Neural crest cell (in vitro differentiated cells): ENCODE data around the gene LRRC8D. TPM values are rescaled to one million over a fixed set of nuclear protein-coding genes. Genes with fewer than 3 reads are reported as not detected.

Source experiments
- DNase-seq: peaks from one replicate; pipeline ENCODE4 v3.0.0; 2021; ENCODE audit warnings: low read depth, mixed read lengths, low spot score
- H3K27ac Mint-ChIP-seq: one replicate; pipeline ENCODE4 v1.8.0; 2021; ENCODE audit warnings: mild to moderate bottlenecking, mixed read lengths; ENCODE audit not compliant: unreplicated experiment
- H3K27me3 Mint-ChIP-seq: 2 replicates; pipeline ENCODE4 v1.8.0; 2021; ENCODE audit warnings: low read depth, mild to moderate bottlenecking, mixed read lengths
- H3K36me3 Mint-ChIP-seq: 2 replicates; pipeline ENCODE4 v1.8.0; 2021; ENCODE audit warnings: low read depth, mild to moderate bottlenecking, mixed read lengths
- H3K4me1 Mint-ChIP-seq: 2 replicates; pipeline ENCODE4 v1.8.0; 2021; ENCODE audit warnings: mixed read lengths
- H3K4me3 Mint-ChIP-seq: one replicate; pipeline ENCODE4 v1.8.0; 2021; ENCODE audit warnings: mild to moderate bottlenecking, mixed read lengths
- H3K9me3 Mint-ChIP-seq: 2 replicates; pipeline ENCODE4 v1.8.0; 2021; ENCODE audit warnings: mixed read lengths
- CTCF ChIP-seq: fragments of 200-600 bp; sonication (generic); conservative IDR thresholded peaks from 2 replicates; pipeline ENCODE4 v1.5.0; 2021; ENCODE audit warnings: antibody characterized with exemption, mild to moderate bottlenecking
- total RNA-seq: library from RNA; stranded (reverse); gene quantifications from 2 replicates; pipeline ENCODE4 v1.2.1, GENCODE V29; 2021

The LRRC8D gene
- total RNA-seq, 1 donor from 2014 or later, result 44.9 TPM

DNA sequence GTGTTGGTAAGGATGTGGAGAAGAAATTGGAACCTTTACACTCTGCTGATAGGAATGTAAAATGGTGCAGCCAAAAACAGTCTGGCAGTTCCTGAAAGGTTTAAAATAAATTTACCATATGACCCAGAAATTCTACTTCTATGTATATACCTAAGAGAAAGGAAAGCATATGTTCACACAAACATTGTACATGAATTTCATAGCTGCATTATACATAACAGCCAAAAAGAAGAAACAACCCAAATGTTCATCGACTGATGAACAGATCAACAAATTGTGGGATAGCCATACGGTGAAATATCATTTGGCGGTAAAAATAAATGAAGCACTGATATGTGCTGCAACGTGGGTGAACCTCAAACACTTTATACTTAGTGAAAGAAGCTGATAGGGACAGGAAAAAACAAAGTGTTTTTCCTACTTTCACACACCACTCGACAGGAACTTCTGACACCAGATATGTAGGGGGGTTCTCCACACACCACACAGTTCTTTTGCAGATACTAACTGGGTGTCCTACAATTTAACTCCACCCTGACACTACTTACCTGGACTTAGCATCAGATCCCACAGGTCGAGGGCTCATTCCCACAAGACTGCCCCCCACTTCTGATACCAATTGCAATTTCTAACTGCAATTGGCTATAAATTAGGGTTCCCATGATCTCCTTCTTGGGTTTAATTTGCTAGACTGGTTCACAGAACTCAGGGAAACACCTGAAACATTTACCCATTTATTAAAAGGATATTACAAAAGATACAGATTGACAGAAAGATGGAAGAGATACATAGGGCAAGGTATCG, 138.2 kb downstream of the LRRC8D start:
- Mint-ChIP-seq H3K4me3 (no peak overlapping the region), H3K9me3 (peaks cover 7% of the 10 kb centered on the region), H3K4me1 (peaks cover 27% of the 10 kb centered on the region), H3K36me3 (peaks cover 8% of the 10 kb centered on the region), H3K27ac (no peak overlapping the region), H3K27me3 (no peaks in the 10 kb centered on the region)
- no peak for DNase-seq
- TF ChIP-seq CTCF, result no peak

GRCh38 chr1:89959719-89960118, 138.9 kb downstream of the LRRC8D start:
- no peak overlapping the region for H3K4me3 Mint-ChIP-seq
- no peaks in the 10 kb centered on the region for H3K27me3 Mint-ChIP-seq
- H3K27ac Mint-ChIP-seq, result no peak overlapping the region
- peaks cover 7% of the 10 kb centered on the region for H3K9me3 Mint-ChIP-seq
- peaks cover 8% of the 10 kb centered on the region for H3K36me3 Mint-ChIP-seq
- peaks cover 27% of the 10 kb centered on the region for H3K4me1 Mint-ChIP-seq
- TF ChIP-seq CTCF, result no peak
- no peak for DNase-seq

GRCh38 chr1:89962024-89962741, 141.4 kb downstream of the LRRC8D start:
- Mint-ChIP-seq H3K9me3 (peaks cover 7% of the 10 kb centered on the region), H3K4me1 (peaks cover 12% of the 10 kb centered on the region), H3K27ac (no peak overlapping the region), H3K27me3 (no peaks in the 10 kb centered on the region), H3K4me3 (no peak overlapping the region), H3K36me3 (peaks cover 8% of the 10 kb centered on the region)
- TF ChIP-seq CTCF, result no peak
- DNase-seq, result no peak

DNA sequence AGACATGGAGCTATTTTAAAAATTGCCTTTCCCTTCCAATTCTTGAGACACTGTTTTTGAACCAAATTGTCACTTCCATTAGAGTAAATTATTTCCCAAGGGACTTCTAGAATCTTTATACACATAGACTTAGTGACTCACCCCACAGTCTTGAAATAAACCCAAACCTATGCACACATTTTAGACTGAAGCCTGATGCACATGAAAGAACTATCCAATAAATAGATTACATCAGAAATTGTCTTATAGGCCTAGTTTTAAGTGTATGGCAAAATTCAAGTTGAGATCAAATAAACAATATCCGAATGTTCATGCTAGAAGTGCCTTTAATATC, 141.9 kb downstream of the LRRC8D start:
- Mint-ChIP-seq H3K4me1 (peaks cover 8% of the 10 kb centered on the region), H3K36me3 (peaks cover 8% of the 10 kb centered on the region), H3K4me3 (no peak overlapping the region), H3K9me3 (peaks cover 7% of the 10 kb centered on the region), H3K27me3 (no peaks in the 10 kb centered on the region), H3K27ac (no peak overlapping the region)
- TF ChIP-seq CTCF, result no peak
- no peak for DNase-seq

GRCh38 chr1:89965193-89965768, 144.4 kb downstream of the LRRC8D start:
- Mint-ChIP-seq H3K27ac (no peak overlapping the region), H3K4me1 (no peaks in the 10 kb centered on the region), H3K27me3 (no peaks in the 10 kb centered on the region), H3K36me3 (peaks cover 5% of the 10 kb centered on the region), H3K9me3 (peaks cover 2% of the 10 kb centered on the region), H3K4me3 (no peak overlapping the region)
- TF ChIP-seq CTCF, result no peak
- DNase-seq, result no peak
